Dedifferentiated amniotic fluid mesenchymal stem cell (primary cell): ENCODE measurements around the gene ZBTB20.
"Not testable (repeated sequence)": the region's sequence is repeated elsewhere in the genome, so short reads cannot be mapped to it uniquely, and the experiment has no call there.

Experiments used
- DNase-seq: peaks from one replicate; pipeline ENCODE4 v3.0.0-alpha.2; 2016; ENCODE audit errors: extremely low spot score

ZBTB20 gene

DNA sequence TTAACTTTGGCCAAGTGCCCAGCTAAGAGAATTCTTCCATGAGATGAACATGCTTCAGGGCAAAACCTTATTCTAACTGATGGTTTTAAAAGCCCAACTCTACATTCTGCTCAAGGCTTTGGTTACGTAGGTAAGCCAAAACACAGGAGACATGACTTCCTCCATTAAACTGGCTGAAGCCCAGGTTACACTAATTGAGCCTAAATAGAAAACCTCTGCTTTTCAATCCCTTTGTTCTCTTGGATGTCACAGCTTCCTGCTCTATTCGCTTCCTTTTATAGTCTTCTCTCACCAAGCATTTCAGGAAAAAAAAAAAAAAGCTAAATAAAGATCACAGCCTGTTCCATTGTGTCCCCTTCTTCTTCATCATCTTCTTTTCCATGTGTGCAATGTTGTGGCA, 432.9 kb downstream of the ZBTB20 start:
- DNase-seq, result no peak

DNA sequence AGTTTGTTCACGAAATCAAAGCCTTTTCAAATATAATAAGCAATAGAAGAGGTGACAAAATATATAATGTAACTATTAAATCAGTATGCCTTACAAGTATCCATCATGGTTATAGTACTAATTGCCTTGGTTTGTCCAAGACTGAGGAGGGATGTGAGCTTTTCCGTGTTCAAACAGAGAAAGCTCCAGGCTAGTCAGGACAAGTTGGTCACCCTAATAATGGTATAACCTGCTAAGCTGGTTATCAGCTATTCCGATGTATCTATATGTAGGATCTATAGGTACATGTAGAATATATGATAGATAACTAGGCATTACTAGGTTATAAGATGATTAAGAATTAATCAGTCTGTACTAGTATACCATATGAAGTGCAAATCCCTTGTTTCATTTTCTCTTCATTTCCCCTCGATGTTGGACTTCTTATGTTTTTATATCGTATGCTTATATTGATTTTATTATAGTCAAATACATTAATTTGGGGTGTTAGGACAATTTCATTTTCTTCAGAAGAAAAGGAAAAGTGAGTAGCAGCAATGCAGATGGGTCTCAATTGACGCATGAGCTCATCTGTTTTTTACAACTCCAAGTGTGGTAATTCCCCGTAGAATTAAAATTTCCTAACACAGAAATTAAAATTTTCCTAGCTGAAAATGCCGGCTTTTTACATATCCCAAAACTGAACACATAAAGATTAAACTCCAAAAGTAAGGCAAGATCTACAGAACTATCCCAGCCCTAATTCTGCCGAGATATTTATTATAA, 434.2 kb downstream of the ZBTB20 start:
- DNase-seq, result no peak

GRCh38 chr3:114711321-114711886, 435.7 kb downstream of the ZBTB20 start:
- DNase-seq, result no peak

DNA sequence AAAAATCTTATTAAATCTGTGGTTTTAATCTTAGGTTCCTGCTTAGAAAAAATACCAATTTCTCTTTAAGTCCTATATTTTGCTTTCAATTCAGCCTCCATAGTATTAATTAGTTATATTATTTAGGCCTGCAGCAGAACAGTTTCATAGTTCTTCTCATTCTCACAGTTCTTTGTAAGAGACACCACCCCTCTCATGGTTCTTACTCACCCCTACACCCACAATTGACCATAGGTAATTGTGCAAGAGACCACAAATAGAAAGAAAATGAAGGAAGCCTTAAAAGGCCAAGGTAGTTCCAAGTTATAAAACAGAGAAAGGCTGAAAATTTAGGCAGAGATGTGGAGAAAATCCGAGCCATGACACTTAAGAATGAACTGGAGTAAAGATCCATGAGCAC, 438.0 kb downstream of the ZBTB20 start:
- DNase-seq, result no peak

DNA sequence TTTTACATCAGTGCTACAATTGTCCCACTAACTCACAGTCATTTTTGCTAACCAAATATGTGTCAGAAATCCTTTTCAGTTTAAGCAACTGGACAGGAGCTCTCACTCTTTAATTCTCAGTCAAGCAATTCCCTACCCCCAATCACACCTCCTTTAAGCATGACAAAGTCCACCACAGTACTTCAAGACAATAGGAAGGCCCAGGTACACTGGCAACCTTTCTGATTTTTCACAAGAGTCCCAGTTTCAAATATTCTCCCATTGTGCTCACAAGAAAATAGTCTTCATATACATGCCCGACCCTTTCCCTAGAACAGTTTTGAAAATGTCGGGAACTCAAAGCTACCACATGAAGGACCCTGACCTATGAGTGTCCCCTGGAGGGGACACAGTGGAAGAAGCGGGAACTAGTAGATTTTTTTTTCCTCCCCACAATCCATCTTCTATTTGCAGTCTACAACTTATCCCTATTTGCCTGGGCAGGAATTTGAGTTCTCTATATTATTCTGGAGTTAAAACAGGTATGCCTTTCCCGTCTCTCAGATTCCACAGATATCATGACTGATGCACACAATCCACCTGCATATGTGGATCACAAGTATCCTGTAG, 439.7 kb downstream of the ZBTB20 start:
- DNase-seq, result no peak

GRCh38 chr3:114706591-114707232, 440.4 kb downstream of the ZBTB20 start:
- no peak for DNase-seq

DNA sequence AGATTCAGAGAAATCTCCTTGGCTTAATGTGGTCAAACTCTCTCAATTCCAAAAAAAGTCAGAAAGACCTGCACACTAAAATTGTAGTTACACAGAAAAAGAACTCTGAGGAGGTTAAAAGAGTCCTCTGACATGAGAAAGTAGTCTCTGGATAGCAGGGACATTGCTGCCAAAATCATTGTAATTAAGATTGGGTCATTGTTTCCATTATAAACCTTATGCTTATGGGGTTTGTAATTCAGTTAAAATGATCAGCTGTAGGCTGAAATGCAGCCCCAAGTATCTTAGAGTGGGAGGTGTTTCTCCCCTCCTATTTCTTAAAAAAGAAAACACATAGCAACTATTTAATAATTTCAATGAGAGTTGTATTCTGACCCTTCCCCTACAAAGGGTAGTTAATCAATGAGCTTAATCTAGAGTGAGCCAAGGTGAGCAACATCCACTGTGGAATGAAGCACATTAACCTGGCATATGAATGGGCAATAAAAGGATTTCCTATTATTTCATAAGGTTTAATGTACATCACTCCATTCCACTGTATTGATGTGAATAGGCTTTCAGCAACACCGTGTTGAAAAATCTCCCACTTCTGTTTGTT, 446.4 kb downstream of the ZBTB20 start:
- no peak for DNase-seq

DNA sequence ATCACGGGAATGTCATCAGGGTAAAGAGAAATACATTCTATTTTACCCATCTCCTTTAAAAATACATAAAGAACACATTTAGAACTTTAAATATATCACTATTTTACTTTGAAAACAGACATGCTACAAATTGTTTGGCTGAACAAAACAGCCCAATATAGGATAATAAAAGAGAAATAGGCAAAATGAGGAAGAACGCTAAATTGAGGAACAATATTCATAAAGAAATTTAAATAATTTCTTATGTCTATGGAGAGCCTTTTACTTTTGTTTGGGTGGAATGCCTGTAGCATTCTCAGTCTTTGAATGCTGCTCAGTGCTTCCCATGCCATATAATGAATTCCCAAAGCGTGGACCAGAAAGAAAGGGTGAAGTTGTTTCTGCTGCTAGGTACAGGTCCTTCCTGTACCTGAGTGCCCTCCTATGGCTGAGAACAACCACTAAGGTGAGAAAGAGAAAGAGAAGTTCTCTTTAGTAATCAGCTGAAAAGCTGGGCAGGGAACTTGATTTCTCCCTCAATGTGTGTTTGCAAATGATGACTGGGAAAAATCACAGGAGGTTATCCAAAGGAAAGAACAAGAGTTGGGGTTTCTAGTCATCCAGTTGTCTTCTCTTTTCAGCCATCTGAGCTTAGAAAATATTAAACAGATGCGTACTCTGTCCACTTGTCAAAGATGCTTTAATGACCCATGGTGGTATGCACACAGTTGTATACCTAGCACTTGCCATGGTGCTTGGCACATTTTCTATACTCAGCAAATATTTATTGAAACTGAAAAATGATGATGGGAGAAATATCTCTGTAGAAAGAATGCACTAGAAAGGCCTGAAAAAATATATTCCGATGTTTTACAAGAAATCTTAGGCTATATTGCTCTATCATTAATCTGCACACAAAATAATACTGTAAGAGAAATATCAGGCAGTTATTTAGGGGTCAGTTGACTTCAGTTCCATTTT, 448.7 kb downstream of the ZBTB20 start:
- no peak for DNase-seq

DNA sequence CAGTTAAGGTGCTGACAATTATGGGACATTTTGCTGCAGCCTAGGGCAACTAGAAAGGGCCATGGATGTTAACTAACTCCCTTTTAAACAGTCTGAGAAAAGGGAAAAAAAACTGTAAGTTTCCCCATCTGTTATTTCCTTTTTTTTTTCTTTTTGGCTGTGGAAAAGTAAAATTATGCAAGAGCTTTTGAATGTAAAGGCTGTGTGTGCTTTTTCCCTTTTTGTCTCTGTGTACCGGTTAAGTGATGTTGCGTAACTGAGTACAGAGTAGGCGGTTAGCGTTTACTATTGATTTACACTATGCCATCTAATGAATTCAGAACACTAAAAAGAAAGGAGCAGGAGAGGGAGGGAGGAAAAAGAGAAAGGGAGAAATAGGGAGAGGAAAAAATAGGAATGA, 449.7 kb downstream of the ZBTB20 start:
- DNase-seq, result no peak

GRCh38 chr3:114694251-114694650, 452.8 kb downstream of the ZBTB20 start:
- no peak for DNase-seq

DNA sequence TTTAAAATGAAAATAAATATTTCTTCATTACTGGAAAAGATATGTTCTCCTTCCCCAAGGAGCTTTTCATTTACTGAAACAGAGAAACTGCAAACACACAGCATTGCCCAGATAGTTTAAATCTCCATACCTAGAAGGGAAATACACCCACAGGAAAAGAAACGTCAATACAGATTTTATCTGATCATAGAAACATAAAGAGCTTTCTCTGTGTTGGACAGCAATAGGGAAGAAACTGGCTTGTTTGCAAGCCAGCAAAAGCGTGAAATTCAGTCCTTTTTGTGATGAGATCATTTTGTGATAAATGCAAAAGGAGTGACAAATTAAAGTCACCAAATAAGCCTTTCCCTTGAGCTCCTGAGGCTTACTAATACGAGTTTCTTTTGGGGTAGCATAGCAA, 455.2 kb downstream of the ZBTB20 start:
- DNase-seq, result no peak

- no peak for DNase-seq
Measured at GRCh38 chr3:114690911-114691310, 456.2 kb downstream of the ZBTB20 start.

DNA sequence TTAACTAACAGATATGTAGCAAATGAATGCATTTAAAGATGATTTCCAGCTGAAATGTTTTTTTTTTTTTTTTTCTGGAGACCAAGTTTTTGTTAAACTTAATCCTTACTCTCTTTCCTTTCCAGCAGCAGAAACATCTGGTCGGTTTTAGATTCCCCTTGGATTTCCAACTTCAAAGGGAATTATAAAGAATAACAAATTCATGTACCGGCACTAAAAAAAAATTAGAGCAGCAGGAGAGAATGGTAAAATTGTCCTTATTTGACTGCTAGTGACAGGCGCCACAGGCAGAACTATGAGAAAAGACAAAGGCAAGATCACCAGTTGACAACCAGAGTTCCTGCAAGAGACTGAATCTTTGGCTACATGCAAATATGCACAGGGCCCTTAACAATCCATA, 459.9 kb downstream of the ZBTB20 start:
- no peak for DNase-seq

GRCh38 chr3:114686621-114687020, 460.5 kb downstream of the ZBTB20 start:
- DNase-seq, result no peak

GRCh38 chr3:114685161-114685560, 461.9 kb downstream of the ZBTB20 start:
- DNase-seq, result no peak

- DNase-seq, result no peak
Measured at GRCh38 chr3:114680299-114680698, 466.8 kb downstream of the ZBTB20 start.

DNA sequence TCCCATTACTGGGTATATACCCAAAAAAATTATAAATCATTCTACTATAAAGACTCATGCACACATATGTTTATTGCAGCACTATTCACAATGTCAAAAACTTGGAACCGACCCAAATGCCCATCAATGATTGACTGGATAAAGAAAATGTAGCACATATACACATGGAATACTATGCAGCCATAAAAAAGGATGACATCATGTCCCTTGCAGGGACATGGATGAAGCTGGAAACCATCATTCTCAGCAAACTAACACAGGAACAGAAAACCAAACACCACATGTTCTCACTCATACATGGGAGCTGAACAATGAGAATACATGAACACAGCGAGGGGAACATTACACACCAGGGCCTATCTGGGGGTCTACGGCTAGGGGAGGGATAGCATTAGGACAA, 467.3 kb downstream of the ZBTB20 start:
- not testable (repeated sequence) for DNase-seq

GRCh38 chr3:114675104-114675503, 472.0 kb downstream of the ZBTB20 start:
- peak; percentile 54 for DNase-seq

DNA sequence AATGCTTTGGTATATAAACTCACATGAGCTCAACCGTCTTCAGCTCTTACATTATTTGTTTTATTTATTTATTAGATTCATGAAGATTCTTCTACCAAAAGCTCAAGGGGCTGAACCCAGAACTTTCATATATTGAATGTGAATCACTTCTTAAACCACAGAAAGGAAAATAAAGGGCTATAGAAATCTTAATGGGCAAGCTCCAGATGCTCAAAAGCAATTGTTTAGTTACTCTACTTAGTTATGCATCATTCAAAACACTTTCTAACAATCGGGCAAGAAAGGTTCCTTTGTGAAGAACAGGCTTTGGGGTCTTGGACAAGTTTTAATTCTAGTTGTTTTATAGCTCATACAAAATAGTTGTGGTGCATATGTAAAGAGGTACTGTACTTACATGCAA, 473.1 kb downstream of the ZBTB20 start:
- DNase-seq, result no peak

GRCh38 chr3:114673481-114673880, 473.6 kb downstream of the ZBTB20 start:
- DNase-seq, result no peak
